Activated CD8-positive, alpha-beta memory T cell treated with anti-CD3 and anti-CD28 coated beads, Interleukin-2, amount 50 U/mL, for 48 hours (primary cell): ENCODE data around the gene PPP1R26.

Experiments
- DNase-seq: peaks from one replicate; pipeline ENCODE4 v3.0.0-alpha.2; 2020

Gene PPP1R26

DNA sequence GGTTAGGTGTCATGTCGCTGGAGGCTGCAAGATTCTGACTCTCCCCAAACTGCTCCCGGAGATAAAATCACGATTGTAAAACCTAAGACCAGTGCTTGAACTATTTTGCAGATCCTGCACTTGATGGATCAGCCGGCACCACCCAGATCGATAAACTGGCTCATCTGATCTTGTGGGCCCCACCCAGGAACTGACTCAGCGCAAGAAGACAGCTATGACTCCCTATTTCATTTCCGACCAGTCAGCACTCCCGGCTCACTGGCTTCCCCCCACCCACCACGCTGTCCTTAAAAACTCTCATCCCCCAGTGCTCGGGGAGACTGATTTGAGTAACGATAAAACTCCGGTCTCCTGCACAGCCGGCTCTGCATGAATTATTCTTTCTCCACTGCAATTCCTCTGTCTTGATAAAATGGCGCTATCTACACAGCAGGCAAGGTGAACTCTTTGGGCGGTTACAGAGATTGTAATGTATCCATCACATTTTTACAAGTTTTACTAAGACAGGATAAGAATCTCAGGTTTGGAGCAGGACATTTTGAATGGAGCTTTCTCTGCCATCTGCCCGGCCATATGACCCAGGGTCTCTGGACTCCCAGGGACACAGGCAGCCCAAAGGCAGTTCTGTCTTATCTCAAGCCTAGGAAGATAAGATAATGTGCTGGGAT is 10.6 kb upstream of the PPP1R26 start:
- DNase-seq, result peak; percentile 62

DNA sequence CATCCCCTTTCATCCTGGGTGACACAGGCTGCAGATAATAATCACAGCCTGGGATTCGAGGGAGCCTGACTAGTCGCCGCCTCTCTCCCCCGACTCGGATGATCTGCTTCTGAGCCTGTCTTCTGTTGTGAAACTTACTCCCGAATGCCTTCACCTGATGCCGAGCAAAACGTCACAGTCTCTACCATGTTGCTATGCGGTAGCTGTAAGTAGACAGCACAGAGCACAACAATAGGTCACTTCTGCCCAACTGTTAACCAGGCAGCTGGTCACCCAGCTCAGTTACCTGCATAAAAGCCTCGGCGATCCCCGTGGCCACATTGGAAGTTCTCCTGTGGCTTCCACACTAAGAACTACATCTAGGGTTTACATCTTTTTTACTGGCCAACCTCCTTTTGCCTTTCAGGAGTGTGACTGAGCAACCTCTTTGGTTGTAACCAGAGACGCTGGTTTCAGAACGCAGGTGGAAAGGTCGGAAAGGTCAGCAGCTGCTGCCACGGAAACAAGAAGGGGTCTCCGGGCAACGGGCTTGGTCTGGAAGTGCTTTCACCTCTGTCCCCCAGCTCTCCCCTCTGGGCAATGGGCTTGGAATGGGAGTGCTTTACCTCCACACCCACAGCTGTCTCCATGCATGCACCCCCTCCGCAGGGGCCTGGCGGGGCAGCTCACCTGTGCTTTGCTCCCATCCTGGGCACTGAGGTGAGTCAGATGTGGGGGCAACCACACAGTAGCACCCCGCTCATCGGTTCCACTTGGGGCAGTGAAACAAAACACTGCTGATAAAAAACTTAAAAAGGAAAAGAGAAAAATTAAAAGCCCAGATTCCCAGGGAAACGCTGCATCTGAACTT is 7.6 kb upstream of the PPP1R26 start:
- DNase-seq, result no peak

DNA sequence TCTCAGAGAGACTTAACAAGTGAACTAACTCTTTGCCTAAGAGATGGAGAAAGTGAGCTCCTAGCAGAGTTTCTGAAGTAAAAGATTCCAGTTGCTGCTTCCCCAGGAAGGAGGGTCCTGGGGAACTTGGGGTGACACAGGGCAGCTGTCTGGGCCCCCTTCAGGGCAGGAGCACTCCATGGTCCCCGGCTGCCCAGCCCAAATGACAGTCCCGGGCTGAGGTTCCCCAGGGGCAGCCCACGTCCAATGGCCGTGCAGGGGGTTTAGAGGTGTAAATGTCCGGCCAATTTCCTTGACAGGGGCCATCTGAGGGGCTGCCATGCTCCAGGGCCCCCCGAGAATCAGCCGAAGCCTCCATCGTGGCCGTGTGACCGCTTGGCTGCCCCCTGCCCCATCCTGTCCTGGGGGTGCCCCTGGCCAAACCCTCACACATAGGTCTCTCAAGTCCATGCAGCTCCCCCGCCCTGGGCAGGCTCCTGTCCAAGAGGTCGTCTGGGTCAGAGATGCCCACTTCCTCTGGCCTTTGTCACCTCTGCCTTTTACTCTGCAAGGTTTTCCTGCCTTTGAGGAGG is 5.5 kb upstream of the PPP1R26 start:
- no peak for DNase-seq

DNA sequence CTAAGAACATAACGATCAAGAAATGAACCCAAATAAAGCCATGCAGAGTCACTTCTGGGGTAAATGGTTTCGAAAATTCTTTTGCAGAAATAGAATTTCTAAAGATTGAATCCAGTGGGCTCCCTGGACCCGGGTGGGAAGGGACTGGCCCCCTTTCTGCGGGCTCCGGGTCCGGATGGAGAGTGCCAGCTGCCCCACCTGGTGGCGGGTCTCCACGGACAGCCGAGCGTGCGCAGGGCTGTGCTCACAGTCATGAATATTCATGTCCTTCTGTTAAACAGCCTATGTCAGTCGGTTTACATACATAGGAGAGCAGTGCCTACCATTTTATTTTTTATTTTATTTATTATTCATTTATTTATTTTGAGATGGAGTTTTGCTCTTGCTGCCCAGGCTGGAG is 4.7 kb upstream of the PPP1R26 start:
- DNase-seq, result no peak

DNA sequence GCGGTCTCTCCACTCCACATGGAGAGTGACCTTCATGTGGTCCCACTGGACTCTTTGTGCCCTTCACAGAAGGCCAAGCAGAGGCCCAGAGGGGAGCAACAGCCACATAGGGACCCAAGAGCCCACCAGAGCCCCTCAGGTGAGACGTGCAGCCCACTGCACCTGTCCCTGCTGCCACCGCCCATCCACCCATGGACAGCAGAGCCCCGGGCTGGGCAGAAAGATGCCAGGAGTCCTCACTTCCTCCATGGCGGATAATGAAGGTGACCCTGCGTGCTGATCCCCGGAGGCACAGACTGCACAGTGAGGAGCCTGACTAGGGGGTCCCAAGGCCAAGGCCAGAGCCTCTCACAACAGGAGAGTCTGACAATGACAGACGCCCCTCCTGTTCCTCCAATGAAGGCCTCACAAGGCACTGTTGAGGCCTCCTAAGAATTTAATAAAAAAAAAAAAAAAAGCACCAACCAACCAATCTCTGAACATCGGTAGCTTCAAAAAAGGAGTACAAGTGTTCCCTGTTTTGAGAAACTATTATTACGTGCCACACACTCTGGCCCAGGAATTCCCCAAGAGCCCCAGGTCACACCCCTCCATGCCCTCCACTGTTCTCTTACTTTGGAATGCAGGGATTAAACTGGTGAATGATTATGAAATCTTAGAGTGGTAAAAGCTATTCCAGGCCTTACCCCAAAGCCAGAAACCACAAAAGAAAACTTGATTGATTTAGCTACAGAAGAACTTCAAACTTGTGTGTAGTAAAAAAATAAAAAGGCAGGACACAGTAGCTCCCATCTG is 2.8 kb upstream of the PPP1R26 start:
- DNase-seq, result no peak

DNA sequence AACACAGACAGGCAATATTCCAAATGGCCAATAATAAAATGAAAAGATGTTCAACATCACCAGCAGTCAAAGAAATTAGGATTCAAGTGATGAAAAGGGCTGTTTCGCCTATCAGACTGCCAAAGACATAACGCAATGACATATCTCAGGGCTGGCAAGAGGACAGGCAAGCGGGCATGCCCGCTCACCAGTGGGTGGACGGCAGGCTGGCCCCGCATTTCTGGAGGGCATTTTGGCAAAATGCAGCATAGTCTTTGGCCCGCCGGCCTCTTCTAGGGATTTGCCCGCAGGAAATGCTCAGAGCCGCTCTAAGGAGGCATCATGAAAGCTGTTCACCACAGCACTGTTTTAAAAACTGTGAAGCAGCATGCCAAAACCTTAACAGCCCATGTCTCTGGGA is 1.4 kb upstream of the PPP1R26 start:
- DNase-seq, result no peak

DNA sequence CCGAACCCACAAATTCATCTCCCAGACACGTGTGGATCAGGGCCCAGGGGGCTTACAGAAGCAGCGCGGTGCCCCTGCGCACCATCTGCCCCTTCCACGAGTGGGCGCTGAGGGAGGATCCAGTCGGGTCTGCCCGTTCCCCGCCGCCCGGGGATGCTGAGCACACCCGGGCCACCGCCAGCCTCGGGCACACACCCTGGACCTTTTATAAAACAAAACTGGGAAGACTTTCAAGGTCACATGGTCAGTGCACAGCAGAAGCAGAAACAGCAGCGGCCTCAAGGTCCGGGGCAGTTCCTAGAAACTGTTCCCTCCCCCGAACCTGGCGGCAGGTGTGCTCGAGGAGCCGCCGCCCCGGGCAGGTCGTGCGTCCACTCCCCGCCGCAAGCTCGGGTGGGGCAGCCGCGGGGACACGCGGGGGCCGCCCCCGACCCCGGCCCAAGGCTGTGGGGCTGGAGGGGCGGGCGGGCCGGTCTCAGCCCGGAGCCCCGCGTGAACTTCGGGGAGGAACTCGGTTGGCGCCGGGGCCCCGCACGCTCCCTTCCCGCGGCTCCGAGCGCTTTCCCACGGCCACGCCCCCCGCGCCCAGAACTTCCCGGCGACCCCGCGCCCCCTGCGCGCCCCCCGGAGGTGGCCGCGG is 633 bp upstream of the PPP1R26 start:
- peak; percentile 57 for DNase-seq

DNA sequence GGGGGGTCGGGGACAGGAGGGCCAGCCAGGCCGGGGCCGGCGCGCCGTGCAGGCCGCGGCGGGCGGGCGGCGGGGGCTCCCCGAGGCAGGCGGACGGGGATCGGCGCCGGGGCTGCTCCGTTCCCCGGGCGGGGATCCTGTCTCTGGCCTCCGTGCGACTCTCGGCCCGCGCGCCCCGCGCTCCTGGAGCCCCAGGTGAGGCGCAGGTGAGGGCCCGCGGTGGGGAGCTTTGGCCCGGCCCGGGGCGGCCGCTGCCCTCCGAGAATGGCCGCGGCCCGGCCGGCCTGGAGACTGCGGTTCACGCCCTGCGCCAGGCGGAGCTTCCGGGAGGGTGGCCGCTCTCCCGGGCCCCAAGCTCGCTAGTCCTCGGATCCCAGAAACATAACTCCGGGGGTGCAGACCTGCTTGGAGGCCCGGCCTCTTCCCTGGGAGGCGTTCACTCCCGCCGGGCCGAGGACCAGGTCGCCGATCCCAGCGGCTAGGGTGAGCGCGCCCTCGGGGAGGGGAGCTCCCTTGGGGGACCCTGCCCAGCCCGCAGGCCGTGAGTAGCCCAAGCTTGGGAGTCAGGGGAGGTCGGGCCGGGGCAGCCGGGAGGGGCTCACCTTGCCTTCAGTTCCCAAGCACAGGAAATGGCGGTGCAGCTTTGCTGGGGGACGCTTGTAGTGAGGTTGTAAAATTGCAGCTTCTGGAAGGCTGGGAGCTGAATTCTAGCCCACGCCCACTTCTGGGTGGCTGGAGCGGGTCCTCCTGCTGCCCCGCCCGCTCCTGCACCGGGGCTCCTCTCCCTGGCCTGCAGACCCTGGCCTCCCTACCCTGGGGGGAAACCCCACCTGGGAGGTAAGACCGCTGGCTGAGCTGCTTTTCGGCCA is 723 bp downstream of the PPP1R26 start:
- no peak for DNase-seq

DNA sequence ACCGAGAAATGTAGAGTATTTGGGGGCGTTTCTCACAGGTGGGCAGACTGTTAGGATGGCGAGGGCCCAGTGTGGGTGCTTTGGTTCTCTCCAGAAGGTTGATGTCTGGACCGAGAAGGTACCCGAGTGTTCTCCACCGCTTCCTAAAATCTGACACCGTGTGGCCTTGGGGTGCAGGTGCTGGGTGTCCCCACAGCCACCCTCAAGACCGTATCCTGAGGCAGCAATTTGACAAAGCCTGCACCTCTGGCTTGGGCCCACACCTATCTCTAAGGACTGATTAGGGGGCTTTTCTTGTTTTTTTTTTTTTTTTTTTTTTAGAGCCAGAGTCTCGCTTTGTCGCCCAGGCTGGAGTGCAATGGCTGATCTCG is 1.3 kb downstream of the PPP1R26 start:
- DNase-seq, result no peak

DNA sequence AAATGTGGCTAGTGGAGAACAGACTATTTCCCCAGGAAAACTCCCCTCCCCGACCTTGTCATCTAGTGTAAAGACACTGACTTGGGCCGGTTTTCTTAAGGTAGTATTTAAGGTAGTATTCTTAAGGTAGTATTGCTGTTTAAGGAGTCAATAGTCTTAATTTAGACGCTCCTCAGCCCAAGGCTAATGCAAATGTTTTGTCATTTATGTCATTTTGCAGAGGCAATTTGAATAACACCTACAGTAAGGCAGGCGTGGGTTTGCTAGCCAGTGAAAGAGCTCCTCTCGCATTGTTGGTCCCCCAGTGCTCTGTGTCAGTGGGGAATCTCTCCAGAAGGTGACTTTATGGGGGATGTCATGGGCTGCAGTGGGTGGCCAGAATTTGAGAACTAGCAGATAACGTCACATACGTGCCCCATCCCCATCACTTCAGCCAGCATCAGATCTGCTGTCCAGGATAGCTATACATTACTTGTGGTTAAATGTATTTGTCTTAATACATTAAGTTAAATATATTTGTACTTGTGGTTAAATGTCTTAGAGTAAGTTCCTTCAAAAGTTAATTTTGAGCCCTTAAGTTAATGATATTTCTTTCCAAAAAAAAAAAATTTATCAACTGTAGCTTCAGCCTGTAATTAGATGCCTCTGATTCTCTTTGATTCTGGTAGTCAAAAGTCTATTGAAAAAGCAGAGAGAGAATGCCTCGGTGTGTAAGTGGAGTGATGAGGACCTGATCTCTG is 2.6 kb downstream of the PPP1R26 start:
- no peak for DNase-seq

DNA sequence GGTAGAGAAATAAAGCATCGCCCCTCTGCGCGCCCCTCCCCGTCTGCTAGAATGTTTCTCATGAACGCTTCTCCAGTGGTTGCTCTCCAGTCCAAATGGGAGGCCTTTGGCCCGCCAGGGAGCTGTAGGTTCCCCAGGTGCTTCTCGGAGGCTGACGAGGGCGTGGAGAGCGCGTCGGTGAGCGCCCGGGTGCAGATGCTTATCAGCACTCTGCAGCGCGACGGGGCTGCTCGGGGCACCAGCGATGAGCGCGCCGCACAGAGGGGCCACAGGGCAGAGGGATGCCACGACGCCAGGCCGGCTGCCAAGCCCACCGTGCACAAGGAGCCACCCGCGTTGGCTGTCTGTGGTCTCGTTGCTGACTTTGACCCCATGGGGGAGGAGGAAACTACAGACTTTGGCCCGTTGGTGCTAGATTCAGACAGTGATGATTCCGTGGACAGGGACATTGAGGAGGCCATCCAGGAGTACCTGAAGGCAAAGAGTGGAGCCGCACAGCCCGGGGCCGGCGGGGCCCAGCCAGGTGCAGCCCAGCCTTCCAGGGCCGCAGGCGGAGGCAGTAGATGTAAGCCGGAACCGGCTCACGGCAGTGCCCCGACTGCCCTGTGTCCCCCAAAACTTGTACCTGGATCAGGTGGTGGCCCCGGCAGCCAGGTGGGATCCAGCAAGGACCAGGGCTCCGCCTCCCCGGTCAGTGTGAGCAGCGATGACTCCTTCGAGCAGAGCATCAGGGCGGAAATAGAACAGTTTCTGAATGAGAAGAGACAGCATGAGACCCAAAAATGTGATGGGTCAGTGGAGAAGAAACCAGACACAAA is 5.1 kb downstream of the PPP1R26 start:
- no peak for DNase-seq

DNA sequence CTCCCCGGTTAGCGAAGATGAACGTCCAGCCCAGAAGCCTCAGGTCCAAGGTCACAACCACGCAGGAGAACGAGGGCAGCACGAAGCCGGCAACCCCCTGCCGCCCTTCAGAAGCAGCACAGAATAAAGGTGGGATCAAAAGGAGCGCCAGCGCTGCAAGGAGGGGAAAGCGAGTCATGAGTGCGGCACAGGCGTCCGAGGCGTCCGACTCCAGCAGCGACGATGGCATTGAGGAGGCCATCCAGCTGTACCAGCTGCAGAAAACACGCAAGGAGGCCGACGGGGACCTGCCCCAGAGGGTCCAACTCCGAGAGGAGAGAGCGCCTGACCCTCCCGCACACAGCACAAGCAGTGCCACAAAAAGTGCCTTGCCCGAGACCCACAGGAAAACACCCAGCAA is 5.8 kb downstream of the PPP1R26 start:
- no peak for DNase-seq

DNA sequence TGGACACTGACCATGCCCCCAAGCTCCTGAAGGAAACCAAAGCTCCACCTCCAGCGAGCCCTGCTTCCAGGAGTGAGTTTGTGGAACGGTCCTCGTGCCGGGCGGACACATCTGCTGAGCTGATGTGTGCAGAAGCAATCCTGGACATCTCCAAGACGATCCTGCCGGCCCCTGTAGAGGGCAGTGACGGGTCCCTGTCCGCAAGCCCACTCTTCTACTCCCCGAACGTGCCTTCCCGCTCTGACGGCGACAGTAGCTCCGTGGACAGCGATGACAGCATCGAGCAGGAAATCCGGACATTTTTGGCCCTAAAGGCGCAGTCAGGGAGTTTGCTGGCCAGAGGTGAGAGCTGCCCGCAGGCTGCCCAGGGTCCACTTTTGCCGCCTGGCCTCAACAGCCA is 6.2 kb downstream of the PPP1R26 start:
- DNase-seq, result no peak

DNA sequence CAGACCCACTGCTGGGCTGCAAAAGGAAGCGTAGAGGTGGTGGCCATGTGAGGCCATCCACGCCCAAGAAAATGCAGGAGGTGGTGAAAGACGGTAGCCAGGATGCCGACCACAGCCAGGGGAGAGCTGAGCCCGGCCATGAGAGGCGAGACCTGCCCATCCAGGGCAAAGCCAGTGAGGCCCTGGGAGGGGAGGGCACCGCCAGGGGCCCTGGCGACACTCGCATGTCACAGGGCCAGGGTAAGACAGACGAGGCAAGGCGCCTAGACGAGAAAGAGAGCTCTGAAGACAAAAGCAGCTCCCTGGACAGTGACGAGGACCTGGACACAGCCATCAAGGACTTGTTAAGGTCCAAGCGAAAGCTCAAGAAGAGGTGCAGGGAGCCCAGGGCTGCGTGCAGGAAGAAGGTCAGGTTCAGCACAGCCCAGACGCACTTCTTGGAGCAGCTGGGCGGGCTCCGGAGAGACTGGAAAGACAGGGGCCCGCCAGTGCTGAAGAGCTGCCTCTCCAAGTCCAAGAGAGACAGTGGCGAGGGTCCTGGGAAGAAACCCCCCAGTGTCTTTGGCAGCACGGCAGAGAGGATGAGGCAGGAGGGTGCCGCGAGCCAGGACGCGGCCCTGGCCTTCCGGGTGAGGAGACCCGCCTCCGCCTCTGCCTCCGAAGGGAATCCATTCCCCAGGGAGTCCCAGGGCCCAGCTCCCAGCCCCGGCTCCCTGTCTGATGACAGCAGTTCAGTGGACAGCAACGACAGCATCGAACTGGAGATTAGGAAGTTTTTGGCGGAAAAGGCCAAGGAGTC is 6.9 kb downstream of the PPP1R26 start:
- no peak for DNase-seq

DNA sequence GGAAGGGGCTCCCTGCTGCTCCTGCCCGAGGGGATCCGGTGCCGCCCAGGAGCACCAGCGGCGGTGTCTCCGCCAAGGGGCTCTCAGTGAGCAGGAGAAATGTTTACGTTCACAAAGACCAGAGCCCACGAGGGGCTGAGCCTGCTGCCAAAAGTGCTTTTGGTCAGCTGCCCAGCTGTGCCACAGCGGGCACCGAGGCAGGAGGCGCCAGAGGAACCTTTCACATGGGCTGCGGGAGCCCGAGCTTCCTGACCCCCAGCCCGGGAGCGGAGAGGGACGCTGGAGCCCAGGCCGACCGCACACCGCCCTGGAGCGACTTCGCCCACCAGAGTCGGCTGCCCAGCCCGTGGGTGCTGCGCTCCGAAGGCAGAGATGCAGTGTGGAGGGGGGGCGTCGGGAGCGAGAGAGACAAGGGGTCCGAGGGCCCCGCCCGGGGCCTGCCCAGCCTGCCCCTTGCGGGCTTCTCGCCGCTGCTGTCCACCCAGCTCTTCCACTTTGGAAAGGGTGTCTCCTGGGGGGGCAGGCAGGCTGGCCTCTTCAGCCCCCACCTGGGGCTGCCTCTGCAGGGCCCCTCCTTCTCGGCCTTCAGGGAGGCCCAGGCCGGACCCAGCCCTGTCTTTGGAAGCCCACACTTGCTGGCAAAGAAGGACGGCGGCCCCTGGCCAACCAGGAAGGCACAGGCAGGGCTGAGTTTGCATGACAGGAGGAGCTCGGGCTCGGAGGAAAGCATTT is 7.9 kb downstream of the PPP1R26 start:
- no peak for DNase-seq

DNA sequence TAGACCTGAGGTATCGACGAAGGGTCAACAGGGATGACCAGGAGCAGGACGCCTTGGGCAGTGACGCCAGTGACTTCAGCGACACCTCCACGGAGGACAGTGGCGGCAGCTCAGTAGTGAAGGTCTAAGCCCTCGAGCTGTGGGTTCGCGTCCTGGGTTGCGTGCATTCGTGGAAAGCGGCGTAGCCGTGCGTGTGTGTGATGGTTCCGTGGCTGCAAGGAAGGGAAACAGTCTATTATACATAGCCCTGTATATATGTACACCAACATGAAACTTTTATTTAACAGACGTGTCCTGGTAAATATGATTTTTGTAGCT is 8.4 kb downstream of the PPP1R26 start:
- no peak for DNase-seq

DNA sequence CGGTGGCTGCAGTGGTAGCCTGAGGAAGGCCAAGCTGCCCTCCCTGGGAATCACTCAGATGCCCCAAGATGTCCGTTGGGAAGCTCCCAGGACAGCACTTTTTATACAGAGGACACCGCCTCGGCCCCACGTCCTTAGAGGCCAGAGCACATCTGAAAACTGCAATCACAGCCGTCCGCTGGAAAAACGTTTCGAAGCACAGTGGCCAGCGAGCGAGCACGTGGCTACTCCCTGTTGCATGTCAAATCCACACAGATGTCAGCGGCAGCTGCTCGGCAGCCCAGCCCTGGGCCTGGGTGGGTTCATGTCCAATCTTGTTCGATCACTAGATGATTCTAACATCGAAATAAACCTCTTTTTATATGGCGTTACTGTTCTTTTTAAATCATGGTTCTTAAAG is 8.9 kb downstream of the PPP1R26 start:
- DNase-seq, result no peak

DNA sequence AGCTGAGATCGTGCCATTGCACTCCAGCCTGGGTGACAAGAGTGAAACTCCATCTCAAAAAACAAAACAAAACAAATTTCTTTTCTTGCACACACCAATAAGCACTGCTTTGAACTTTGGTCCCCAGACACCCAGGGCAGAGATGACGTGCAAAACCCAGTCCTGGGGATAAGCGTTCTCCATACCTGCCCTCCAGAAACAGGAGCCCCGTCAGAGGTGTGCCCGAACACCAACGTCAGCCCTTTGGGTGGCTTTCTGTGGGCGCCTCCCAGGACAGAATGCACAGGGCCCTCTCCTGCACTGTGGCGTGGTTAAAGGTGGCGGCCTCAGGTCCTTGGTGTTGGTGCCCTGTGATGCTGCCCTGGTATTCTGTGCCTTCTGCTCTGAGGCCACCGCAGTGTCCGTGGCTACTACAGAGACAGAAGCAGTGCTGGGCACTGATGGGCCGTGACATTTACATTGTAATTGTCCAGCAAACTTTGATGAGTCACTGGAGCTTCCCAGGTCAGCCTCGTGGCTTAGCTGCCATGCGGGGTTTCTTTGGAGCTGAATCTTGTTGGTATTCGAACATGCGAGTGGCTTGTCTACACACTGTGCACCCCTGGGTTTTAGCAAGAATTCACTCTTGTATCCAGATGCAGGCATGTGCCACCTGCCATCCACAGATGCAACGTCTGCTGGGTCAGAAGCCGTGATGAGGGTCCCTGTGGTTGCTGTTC is 9.8 kb downstream of the PPP1R26 start:
- DNase-seq, result no peak
